Activated CD4-positive, alpha-beta T cell treated with anti-CD3 and anti-CD28 coated beads, Interleukin-2, Interleukin-6, amounts not matched to agents 100 ng/mL and 50 ng/mL, durations not matched to agents 16 hours and 8 hours (primary cell): ENCODE data around the gene BACH2.
A peak's percentile ranks its signal among the peaks of the same experiment; 100 is the strongest.
"Not testable (repeated sequence)": the region's sequence is repeated elsewhere in the genome, so short reads cannot be mapped to it uniquely, and the experiment has no call there.

Experiments
- DNase-seq: peaks from one replicate; pipeline ENCODE4 v3.0.0-alpha.2; 2020

Gene BACH2

GRCh38 chr6:89985751-89986493 is 310.7 kb downstream of the BACH2 start:
- DNase-seq: no peak

GRCh38 chr6:89984926-89985750 is 311.5 kb downstream of the BACH2 start:
- no peak for DNase-seq

GRCh38 chr6:89980353-89980752 is 316.3 kb downstream of the BACH2 start:
- DNase-seq: no peak

- peak; percentile 44 for DNase-seq
These were observed 317.0 kb downstream of the BACH2 start for GRCh38 chr6:89979481-89980119.

GRCh38 chr6:89978749-89979145 is 317.9 kb downstream of the BACH2 start:
- no peak for DNase-seq

GRCh38 chr6:89977808-89978748 is 318.6 kb downstream of the BACH2 start:
- no peak for DNase-seq

- DNase-seq: no peak
These were observed 320.0 kb downstream of the BACH2 start for GRCh38 chr6:89976694-89977020.

- no peak for DNase-seq
These were observed 320.5 kb downstream of the BACH2 start for GRCh38 chr6:89975991-89976693.

- DNase-seq: no peak
These were observed 321.3 kb downstream of the BACH2 start for GRCh38 chr6:89975366-89975765.

GRCh38 chr6:89974834-89975233 is 321.8 kb downstream of the BACH2 start:
- no peak for DNase-seq

- no peak for DNase-seq
These were observed 324.6 kb downstream of the BACH2 start for GRCh38 chr6:89972025-89972381.

- DNase-seq: not testable (repeated sequence)
These were observed 325.2 kb downstream of the BACH2 start for GRCh38 chr6:89971338-89972024.

GRCh38 chr6:89970609-89971337 is 325.9 kb downstream of the BACH2 start:
- peak; percentile 41 for DNase-seq

- DNase-seq: no peak
These were observed 326.6 kb downstream of the BACH2 start for GRCh38 chr6:89970072-89970471.

- no peak for DNase-seq
These were observed 329.7 kb downstream of the BACH2 start for GRCh38 chr6:89966913-89967312.

GRCh38 chr6:89966228-89966544 is 330.5 kb downstream of the BACH2 start:
- no peak for DNase-seq

GRCh38 chr6:89965441-89966227 is 331.0 kb downstream of the BACH2 start:
- DNase-seq: no peak

- DNase-seq: no peak
These were observed 333.3 kb downstream of the BACH2 start for GRCh38 chr6:89963391-89963790.

GRCh38 chr6:89961481-89961880 is 335.2 kb downstream of the BACH2 start:
- DNase-seq: peak; percentile 15

- DNase-seq: no peak
These were observed 336.8 kb downstream of the BACH2 start for GRCh38 chr6:89959883-89960282.
